Cardiac muscle cell (in vitro differentiated cells and primary cell): ENCODE data around the gene DRC1. TPM values are rescaled to one million over a fixed set of nuclear protein-coding genes. Genes with fewer than 3 reads are reported as not detected.

Source experiments
- DNase-seq, 2 donors: peaks; one replicate each; pipeline versions ENCODE4 v3.0.0 to v3.0.0-alpha.2; 2010 to 2017; ENCODE audit warnings: low read depth in 1 of 2, low spot score in 1 of 2
- H3K27ac ChIP-seq: fragments of 200-600 bp; sonication (generic); 2 replicates; pipeline ENCODE4 v1.5.1; 2016
- H3K27me3 ChIP-seq: fragments of 200-600 bp; sonication (generic); 2 replicates; pipeline ENCODE4 v1.6.0; 2016; ENCODE audit warnings: control low read depth
- H3K36me3 ChIP-seq: fragments of 200-600 bp; sonication (generic); 2 replicates; pipeline ENCODE4 v1.5.1; 2016; ENCODE audit warnings: control low read depth
- H3K4me1 ChIP-seq: fragments of 200-600 bp; sonication (generic); 2 replicates; pipeline ENCODE4 v1.8.1; 2017; ENCODE audit warnings: low read depth, mild to moderate bottlenecking, mixed run types
- H3K4me3 ChIP-seq: fragments of 200-600 bp; sonication (generic); 2 replicates; pipeline ENCODE4 v1.5.1; 2016; ENCODE audit warnings: mild to moderate bottlenecking
- H3K9me3 ChIP-seq: fragments of 200-600 bp; sonication (generic); 2 replicates; pipeline ENCODE4 v1.5.1; 2017; ENCODE audit warnings: low read depth, mild to moderate bottlenecking, control low read depth
- polyA plus RNA-seq: library from polyadenylated mRNA; unstranded; fragments of >200 nt; fragmentation: Nextera tagmentation; extraction: Ambion mirVana; gene quantifications from 2 replicates; pipeline ENCODE4 v1.2.1, GENCODE V29; 2016
- total RNA-seq: library from RNA; depleted of rRNA; stranded (reverse); fragments of >200 nt; gene quantifications from 2 replicates; pipeline ENCODE4 v1.2.3, GENCODE V29; 2016
- TF ChIP-seq, protein P1 (sequence below): IDR thresholded peaks from 2 replicates; pipeline ENCODE4 v1.5.1; 2012; ENCODE audit warnings: low read depth, mild to moderate bottlenecking, low read length

Gene DRC1
- total and polyA plus RNA-seq, 2 experiments from 2014 or later, result not detected

DNA sequence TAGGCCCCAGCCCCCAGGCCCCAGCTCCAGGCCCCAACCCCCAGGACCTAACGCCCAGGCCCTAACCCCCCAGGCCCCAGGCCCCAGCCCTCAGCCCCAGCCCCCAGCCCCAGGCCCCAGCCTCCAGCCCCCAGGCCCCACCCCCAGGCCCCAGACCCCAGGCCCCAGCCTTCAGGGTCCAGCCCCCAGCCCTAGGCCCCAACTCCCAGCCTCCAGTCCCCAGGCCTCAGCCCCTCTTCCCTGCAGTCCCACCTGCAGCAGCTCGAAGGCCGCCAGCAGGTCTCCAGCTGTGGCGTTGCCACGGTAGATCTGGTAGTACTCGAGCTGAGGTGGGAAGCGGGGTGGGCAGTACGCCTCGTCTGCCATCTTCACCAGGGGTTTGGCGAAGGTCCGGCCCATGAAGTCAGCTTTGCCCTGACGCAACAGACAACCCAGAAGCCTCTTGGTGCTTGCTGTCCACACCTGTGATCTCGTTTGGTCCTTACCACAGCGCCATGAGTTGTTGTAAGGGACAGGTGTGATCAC, 72.6 kb downstream of the DRC1 start:
- no peak for DNase-seq
- TF ChIP-seq, protein P1, sequence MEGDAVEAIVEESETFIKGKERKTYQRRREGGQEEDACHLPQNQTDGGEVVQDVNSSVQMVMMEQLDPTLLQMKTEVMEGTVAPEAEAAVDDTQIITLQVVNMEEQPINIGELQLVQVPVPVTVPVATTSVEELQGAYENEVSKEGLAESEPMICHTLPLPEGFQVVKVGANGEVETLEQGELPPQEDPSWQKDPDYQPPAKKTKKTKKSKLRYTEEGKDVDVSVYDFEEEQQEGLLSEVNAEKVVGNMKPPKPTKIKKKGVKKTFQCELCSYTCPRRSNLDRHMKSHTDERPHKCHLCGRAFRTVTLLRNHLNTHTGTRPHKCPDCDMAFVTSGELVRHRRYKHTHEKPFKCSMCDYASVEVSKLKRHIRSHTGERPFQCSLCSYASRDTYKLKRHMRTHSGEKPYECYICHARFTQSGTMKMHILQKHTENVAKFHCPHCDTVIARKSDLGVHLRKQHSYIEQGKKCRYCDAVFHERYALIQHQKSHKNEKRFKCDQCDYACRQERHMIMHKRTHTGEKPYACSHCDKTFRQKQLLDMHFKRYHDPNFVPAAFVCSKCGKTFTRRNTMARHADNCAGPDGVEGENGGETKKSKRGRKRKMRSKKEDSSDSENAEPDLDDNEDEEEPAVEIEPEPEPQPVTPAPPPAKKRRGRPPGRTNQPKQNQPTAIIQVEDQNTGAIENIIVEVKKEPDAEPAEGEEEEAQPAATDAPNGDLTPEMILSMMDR, result no peak
- no peak overlapping the region for H3K27ac ChIP-seq
- H3K27me3 ChIP-seq, result no peaks in the 10 kb centered on the region
- no peaks in the 10 kb centered on the region for H3K4me1 ChIP-seq
- H3K36me3 ChIP-seq, result no peaks in the 10 kb centered on the region
- H3K4me3 ChIP-seq, result no peak overlapping the region
- no peaks in the 10 kb centered on the region for H3K9me3 ChIP-seq

DNA sequence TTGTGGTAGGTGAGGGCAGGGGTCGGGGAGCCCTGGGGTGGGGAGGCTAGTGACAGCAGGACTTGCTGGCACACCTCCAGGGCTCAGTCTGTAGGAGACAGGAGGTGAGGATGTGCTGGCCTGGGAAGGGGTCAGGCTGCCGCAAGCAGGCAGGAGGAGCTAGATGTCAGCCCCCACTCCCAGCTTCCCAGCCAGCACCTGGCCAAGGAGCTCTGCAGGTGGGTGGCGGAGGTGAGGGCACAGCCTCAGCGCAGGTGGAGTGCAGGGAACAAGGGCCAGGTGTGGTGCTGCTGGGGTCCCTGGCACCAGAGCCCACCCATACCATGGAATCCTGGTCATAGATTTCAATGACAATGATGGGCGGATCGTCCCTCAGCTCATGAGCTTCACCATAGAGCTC, 73.3 kb downstream of the DRC1 start:
- TF ChIP-seq, protein P1, result no peak
- DNase-seq, result no peak
- Histone ChIP-seq H3K4me1 (no peaks in the 10 kb centered on the region), H3K27me3 (no peaks in the 10 kb centered on the region), H3K36me3 (no peaks in the 10 kb centered on the region), H3K4me3 (no peak overlapping the region), H3K9me3 (no peaks in the 10 kb centered on the region), H3K27ac (no peak overlapping the region)

GRCh38 chr2:26475832-26476501, 74.2 kb downstream of the DRC1 start:
- H3K4me3 ChIP-seq, result no peak overlapping the region
- TF ChIP-seq, protein P1, result no peak
- H3K27ac ChIP-seq, result no peak overlapping the region
- no peak for DNase-seq
- H3K27me3 ChIP-seq, result no peaks in the 10 kb centered on the region
- peaks cover 2% of the 10 kb centered on the region for H3K4me1 ChIP-seq
- H3K36me3 ChIP-seq, result no peaks in the 10 kb centered on the region
- H3K9me3 ChIP-seq, result no peaks in the 10 kb centered on the region

DNA sequence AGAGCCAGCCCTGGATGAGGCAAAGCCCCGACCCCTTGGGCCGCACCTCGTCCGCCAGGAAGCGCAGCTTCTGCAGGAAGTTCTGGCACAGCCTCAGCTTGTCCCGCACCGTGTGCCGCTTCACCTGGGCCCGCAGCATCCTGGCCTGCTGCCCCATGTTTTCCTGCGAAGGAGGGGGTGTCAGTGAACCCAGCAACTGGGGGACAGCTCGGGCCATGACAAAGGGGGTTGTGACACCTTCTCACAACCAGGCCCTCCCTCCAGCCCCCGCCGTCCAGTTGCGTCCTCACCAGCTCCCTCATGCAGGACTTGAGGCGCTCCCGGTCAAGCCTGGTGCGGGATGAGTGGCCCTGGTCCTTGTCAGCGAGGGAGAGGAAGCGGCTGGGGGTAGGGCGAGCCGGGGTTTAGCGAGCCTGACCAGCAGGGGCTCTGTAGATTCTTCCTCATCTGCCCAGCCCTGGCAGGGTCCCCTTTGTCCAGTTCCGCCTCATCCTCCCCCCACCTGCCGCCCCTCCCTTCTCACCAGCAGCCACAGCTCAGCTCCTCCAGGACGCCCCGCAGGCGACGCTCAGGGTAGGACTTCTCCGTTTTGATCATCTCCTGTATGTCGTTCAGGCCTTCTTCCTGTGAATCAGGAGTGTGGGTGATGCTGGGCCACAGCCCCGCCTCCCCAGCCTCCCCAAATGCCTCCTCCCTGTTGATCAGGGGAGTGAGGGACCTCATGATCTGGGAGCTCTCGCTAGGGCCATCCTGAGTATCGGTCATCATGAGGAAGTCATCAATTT, 75.6 kb downstream of the DRC1 start:
- TF ChIP-seq, protein P1, result no peak
- Histone ChIP-seq H3K4me1 (peaks cover 11% of the 10 kb centered on the region), H3K36me3 (no peaks in the 10 kb centered on the region), H3K9me3 (no peaks in the 10 kb centered on the region), H3K27ac (no peak overlapping the region), H3K27me3 (no peaks in the 10 kb centered on the region), H3K4me3 (no peak overlapping the region)
- no peak for DNase-seq

GRCh38 chr2:26477911-26478253, 76.2 kb downstream of the DRC1 start, which contains the start of gene OTOF:
Gene OTOF, minus strand, starts transcription at chr2:26478124.
- H3K27me3 ChIP-seq, result no peaks in the 10 kb centered on the region
- DNase-seq, result peak in 1 of 2 donors; percentile 89
- TF ChIP-seq, protein P1, result no peak
- H3K36me3 ChIP-seq, result no peaks in the 10 kb centered on the region
- no peak within 1 kb of the TSS for H3K27ac ChIP-seq
- H3K4me1 ChIP-seq, result peaks cover 11% of the 10 kb centered on the region
- no peak within 1 kb of the TSS for H3K4me3 ChIP-seq
- no peaks in the 10 kb centered on the region for H3K9me3 ChIP-seq
